ENCODE results near the gene ASCC1.

DNA sequence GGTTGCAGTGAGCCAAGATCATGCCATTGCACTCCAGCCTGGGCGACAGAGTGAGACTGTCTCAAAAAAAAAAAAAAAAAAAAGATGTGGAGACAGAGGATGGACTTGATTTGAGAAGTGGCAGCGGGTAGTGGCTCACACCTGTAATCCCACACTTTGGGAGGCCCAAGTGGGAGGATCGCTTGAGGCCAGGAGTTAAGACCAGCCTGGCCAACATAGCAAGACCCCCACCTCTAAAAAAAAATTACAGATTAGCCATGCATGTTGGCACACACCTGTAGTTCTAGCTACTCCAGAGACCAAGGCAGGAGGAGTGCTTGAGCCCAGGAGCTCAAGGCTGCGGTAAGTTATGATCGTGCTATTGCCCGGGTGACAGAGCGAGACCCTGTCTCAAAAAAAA lies 24.3 kb upstream of the ASCC1 start:
- no peak for TF ChIP-seq POLR2AphosphoS5 (IDR thresholded peaks at IDR 0.05)
- TF ChIP-seq EP300 (IDR thresholded peaks at IDR 0.05): no peak
- TF ChIP-seq CTCF (IDR thresholded peaks at IDR 0.05): no peak
- TF ChIP-seq POLR2A (IDR thresholded peaks at IDR 0.05): no peak

All from gastroesophageal sphincter (tissue), 3 donors.